Cardiac muscle cell (in vitro differentiated cells and primary cell): ENCODE results near the gene TBC1D17. TPM values are rescaled to one million over a fixed set of nuclear protein-coding genes. Genes with fewer than 3 reads are reported as not detected.

Source experiments
- DNase-seq, 2 donors: peaks; one replicate each; pipeline versions ENCODE4 v3.0.0 to v3.0.0-alpha.2; 2010 to 2017; ENCODE audit warnings: low read depth in 1 of 2, low spot score in 1 of 2
- H3K27ac ChIP-seq: fragments of 200-600 bp; sonication (generic); 2 replicates; pipeline ENCODE4 v1.5.1; 2016
- H3K27me3 ChIP-seq: fragments of 200-600 bp; sonication (generic); 2 replicates; pipeline ENCODE4 v1.6.0; 2016; ENCODE audit warnings: control low read depth
- H3K36me3 ChIP-seq: fragments of 200-600 bp; sonication (generic); 2 replicates; pipeline ENCODE4 v1.5.1; 2016; ENCODE audit warnings: control low read depth
- H3K4me1 ChIP-seq: fragments of 200-600 bp; sonication (generic); 2 replicates; pipeline ENCODE4 v1.8.1; 2017; ENCODE audit warnings: low read depth, mild to moderate bottlenecking, mixed run types
- H3K4me3 ChIP-seq: fragments of 200-600 bp; sonication (generic); 2 replicates; pipeline ENCODE4 v1.5.1; 2016; ENCODE audit warnings: mild to moderate bottlenecking
- H3K9me3 ChIP-seq: fragments of 200-600 bp; sonication (generic); 2 replicates; pipeline ENCODE4 v1.5.1; 2017; ENCODE audit warnings: low read depth, mild to moderate bottlenecking, control low read depth
- CTCF ChIP-seq: IDR thresholded peaks from 2 replicates; pipeline ENCODE4 v1.5.1; 2012; ENCODE audit warnings: low read depth, mild to moderate bottlenecking, low read length
- polyA plus RNA-seq: library from polyadenylated mRNA; unstranded; fragments of >200 nt; fragmentation: Nextera tagmentation; extraction: Ambion mirVana; gene quantifications from 2 replicates; pipeline ENCODE4 v1.2.1, GENCODE V29; 2016
- total RNA-seq: library from RNA; depleted of rRNA; stranded (reverse); fragments of >200 nt; gene quantifications from 2 replicates; pipeline ENCODE4 v1.2.3, GENCODE V29; 2016

TBC1D17 gene
- total and polyA plus RNA-seq, 2 experiments from 2014 or later: 26.8 to 52.5 TPM

DNA sequence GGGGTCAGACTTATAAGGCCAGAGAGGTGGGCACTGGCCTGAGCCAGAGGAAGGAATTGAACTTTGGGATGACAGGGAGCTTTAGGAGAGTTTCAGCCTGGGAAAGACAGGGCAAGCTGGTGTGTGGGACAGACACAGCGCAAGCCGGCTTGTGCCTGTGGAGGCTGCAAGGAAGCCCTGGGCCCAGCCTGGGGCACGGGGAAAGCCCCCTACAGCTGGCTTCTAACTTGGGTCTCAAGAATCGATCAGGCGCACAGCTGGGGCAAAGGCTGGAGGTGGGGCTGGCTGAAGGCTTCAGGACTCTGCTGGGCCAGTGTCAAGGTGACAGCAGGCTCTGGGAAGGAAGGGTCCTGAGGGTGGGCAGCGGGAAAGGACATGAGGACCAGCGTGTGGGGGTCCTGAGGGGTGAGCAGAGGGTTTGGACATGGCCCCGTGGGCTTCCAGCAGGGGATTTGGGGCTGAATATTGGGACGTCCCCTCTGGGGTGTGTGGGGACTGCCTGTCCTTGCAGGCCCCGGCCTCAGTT is 23.6 kb upstream of the TBC1D17 start:
- Histone ChIP-seq H3K4me1 (peaks cover 10% of the 10 kb centered on the region), H3K27me3 (no peaks in the 10 kb centered on the region), H3K36me3 (peaks cover 39% of the 10 kb centered on the region), H3K27ac (peak overlapping the region; percentile 29), H3K9me3 (no peaks in the 10 kb centered on the region), H3K4me3 (no peak overlapping the region)
- no peak for DNase-seq
- no peak for TF ChIP-seq CTCF

DNA sequence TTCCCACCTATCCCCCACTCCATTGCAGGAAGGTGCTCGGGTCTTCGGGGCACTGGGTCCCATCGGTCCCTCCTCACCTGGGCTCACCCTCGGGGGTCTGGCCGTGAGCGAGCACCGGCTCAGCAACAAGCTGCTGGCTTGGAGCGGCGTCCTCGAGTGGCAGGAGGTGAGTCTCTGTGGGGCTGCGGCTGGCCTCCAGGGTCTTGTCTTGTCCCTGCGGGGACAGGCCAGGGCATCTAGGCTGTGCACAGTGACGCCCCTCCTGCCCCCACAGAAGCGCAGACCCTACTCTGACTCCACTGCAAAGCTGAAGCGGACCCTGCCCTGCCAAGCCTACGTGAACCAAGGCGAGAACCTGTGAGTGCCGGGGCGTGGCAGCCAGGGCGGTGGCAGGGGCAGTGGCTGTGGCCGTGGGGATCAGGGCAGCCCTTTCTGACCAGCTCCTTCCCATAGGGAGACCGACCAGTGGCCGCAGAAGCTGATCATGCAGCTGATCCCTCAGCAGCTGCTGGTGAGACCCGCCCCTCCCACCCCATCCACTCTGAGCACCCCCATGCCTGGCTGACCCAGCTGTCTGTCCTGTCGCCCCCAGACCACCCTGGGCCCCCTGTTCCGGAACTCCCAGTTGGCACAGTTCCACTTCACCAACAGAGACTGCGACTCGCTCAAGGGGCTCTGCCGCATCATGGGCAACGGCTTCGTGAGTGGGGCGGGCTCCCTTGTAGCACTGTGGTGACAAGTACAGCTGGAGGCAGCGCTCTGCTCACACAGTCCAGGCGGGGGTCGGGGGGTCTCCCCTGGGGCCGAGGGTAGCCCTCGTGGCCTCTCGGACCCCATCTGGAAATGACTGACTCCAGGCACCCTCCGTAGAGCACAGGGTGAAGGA is 22.9 kb upstream of the TBC1D17 start:
- H3K4me1 ChIP-seq: peaks cover 10% of the 10 kb centered on the region
- no peaks in the 10 kb centered on the region for H3K27me3 ChIP-seq
- H3K9me3 ChIP-seq: no peaks in the 10 kb centered on the region
- no peak for TF ChIP-seq CTCF
- H3K4me3 ChIP-seq: no peak overlapping the region
- peak overlapping the region; percentile 35 for H3K27ac ChIP-seq
- DNase-seq: no peak
- peaks cover 45% of the 10 kb centered on the region for H3K36me3 ChIP-seq

DNA sequence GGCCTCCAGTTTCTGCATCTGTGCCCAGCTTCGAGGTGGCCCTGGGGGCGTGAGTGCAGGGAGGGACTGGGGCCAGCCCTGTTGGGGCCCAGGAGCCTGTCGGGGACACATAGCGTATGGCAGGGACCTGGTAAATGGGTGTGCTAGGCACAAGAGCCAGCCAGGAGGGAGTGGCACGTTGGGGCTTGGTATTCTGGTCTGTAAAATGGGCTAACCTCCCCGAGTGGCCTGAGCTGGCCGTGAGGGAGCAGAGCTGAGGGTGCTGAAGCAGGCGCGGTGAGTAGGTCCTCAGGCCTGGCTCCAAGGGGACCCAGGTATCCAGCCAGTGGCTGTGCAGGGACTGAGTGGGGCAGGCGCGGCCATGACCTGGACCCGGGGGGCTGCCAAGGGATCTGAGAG is 22.2 kb upstream of the TBC1D17 start:
- H3K4me1 ChIP-seq: peaks cover 10% of the 10 kb centered on the region
- no peak for TF ChIP-seq CTCF
- H3K9me3 ChIP-seq: no peaks in the 10 kb centered on the region
- H3K4me3 ChIP-seq: no peak overlapping the region
- H3K27ac ChIP-seq: peak overlapping the region; percentile 35
- no peak for DNase-seq
- no peaks in the 10 kb centered on the region for H3K27me3 ChIP-seq
- H3K36me3 ChIP-seq: peaks cover 47% of the 10 kb centered on the region

GRCh38 chr19:49855676-49856573 is 21.6 kb upstream of the TBC1D17 start:
- peak overlapping the region; percentile 72 for H3K27ac ChIP-seq
- DNase-seq: no peak

More at GRCh38 chr19:49855676-49856573, 21.6 kb upstream of the TBC1D17 start:
- peaks cover 10% of the 10 kb centered on the region for H3K4me1 ChIP-seq
- no peak overlapping the region for H3K4me3 ChIP-seq
- TF ChIP-seq CTCF: no peak
- H3K36me3 ChIP-seq: peaks cover 47% of the 10 kb centered on the region
- no peaks in the 10 kb centered on the region for H3K27me3 ChIP-seq
- no peaks in the 10 kb centered on the region for H3K9me3 ChIP-seq
